T follicular helper cell (primary cell): ENCODE results near the gene PYM1.
"Not testable (repeated sequence)": the region's sequence is repeated elsewhere in the genome, so short reads cannot be mapped to it uniquely, and the experiment has no call there.

Experiments used
- DNase-seq: peaks from one replicate; pipeline ENCODE4 v3.0.0-alpha.2; 2020; ENCODE audit warnings: low read depth

Gene PYM1

DNA sequence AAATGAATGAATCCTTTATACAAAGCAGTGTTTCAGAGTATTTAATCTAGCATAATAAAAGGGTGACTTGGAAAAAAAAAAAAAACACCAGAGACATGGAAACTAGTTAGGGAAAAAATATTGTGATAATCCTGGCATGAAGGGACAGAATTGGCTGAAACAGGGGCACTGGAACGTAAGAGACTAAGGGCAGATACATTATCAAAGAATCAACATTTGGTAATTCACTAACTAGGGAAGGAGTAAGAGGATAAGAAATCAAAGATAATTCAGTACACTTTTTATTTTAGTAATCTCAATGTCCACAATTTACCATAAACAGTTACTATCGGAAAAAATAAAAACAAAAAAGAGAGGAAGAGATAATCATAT, 18.2 kb downstream of the PYM1 start:
- no peak for DNase-seq

DNA sequence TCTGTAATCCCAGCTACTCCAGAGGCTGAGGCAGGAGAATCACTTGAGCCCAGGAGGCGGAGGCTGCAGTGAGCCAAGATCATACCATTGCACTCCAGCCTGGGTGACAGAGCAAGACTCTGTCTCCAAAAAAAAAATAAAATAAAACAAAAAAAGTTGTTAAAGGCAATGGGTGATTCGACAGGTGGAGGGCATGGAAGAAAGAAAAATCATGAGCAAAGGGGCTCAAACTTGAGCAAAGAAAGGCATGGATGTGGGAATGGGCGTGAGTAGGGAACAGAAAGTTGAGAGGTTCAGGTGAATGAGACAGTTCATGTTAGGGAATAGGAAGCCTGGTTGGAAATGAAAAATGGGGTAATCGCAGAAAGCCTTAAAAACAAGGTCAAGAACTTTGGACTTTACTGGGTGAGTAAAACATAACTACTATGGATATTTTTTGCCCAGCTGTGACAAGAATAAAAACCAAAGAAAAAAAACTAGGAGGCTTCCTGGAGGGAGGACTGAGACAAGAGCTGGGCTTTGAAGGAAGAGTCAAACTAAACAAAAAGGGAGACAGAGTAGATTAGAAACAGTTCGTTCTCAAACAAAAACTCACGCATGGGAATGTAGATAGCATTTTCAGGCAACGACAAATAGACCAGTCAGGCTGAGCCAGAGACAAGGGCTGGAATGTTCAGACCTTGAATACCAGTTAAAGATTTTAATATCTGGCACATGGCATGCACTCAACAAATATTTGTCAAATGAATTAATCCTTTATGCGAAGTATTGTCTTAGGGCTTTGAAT, 18.8 kb downstream of the PYM1 start:
- no peak for DNase-seq

DNA sequence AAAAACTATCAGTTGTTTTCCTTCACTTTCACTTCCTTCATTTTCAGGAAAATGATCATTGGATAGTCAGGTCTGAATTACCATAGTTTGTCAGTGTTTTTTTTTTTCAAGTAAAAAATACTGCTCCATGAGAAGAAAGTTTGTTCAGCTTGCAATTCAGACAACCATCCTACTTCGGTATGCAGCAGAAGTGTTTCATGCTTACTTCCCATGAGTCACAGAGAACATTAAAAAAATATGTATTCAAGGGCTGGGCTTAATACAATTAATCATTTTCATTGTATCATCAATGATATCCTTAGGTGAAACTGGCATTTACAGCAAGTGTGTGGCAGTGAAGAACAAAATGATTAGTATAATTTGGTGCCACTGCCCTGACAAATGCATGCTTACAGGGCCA, 21.6 kb downstream of the PYM1 start:
- no peak for DNase-seq

DNA sequence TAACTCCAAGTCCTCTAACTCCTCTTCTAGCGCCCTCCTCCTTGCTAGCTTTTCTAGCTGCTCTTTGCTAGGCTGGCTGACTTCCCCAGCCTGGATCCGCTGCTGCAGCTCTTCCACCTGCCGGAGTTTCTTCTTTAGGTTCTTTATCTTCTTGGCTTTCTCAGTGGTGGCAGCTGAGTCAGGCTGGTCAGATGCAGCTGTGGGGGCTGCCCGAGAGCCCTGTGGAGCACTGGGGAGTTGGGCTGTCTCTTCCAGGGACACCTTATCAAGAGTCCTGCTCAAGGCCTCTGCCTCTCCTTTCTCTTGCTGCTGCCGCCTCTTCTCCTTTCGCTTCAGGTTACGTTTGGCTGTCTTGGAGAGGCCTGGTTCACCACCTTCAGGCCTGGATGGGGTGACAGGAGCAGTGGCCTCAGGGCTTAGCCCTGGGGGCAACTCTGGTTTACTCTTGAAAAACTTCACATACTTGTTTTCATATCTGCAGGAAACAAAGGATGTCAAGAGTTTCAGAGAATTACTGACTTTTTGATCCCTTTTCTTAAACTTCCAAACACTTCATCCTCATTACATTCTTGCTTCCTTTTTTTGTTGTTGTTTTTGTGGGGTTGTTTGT, 25.7 kb downstream of the PYM1 start:
- DNase-seq, result no peak

DNA sequence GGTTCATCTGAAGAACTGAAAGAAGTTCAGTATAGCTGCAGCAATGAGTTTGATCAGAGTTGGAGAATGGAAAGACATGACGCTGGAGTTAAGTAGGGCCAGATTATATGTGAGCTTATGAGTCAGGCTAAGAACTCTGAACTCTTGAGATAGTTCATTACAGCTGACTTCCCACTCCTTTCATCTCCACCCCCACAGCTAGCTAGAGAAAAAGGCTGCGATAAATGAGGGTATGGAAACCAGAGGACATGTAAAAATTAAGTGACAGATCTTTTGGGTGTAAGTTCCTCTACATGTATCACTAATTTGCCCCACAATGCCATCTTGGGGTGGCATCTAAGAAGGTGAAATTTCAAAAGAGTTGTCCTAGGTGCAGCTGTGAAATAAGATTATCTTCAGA, 28.6 kb downstream of the PYM1 start:
- no peak for DNase-seq

DNA sequence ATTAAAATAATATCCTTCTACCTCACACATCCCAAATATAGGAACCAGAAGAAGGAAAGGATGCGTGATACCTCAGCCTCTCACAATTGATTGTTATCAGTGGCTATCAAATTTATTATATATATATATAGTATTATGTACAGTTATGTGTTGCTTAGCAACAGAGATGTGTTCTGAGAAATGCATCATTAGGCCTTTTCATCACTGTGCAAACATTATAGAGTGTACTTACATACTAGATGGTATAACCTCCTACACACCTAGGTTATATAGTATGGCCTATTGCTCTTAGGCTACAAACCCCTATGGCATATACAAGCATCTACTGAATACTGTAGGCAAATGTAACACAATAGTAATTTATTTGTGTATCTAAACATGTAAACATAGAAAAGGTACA, 34.0 kb downstream of the PYM1 start:
- DNase-seq, result no peak

DNA sequence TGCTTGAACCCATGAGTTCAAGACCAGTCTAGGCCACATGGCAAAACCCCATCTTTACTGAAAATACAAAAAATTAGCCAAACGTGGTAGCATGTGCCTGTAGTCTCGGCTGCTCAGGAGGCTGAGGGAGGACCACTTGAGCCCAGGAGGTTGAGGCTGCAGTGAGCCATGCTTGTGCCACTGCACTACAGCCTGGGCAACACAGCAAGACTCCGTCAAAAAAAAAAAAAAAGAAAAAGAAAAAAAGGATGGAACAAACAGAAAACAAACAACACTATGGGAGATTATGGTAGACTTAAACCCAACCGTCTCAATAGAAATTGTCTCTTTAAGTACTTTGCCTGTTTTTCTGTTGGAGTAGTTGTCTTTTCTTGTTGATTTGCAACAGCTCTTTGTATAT, 36.4 kb downstream of the PYM1 start:
- DNase-seq, result no peak

DNA sequence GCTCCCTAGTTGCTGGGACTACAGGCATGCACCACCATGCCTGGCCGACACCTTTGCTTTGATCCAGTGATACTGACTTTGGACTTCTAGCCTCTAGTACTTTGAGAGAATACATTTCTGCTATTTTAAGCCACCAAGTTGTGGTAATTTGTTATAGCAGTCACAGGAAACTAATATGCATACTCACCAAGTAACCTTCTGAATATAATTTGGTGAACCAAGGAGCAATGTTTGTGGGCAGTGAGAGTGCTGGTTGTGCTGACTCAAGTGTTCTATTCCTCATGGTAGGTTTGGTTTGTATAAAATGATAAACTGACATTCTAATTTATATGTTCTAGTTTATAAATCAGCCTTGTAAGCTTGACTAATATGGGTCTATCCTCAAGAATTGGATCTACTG, 42.6 kb downstream of the PYM1 start:
- no peak for DNase-seq

DNA sequence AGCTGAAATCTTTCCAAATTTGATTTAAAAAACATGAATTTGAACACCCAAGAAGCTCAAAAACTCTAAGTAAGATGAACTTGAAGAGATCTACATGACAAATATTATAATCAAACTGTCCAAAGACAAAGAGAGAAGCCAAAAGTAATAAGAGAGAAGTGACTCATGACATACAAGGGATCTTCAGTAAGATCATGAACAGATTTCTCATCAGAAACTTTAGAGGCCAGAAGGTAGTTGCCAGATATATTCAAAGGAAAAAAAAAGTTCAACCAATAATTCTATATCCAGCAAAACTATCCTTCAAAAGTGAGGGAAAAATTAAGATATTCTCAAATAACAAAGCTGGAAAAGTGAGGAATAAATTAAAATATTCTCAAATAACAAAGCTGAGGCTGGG, 49.9 kb downstream of the PYM1 start:
- DNase-seq, result no peak

DNA sequence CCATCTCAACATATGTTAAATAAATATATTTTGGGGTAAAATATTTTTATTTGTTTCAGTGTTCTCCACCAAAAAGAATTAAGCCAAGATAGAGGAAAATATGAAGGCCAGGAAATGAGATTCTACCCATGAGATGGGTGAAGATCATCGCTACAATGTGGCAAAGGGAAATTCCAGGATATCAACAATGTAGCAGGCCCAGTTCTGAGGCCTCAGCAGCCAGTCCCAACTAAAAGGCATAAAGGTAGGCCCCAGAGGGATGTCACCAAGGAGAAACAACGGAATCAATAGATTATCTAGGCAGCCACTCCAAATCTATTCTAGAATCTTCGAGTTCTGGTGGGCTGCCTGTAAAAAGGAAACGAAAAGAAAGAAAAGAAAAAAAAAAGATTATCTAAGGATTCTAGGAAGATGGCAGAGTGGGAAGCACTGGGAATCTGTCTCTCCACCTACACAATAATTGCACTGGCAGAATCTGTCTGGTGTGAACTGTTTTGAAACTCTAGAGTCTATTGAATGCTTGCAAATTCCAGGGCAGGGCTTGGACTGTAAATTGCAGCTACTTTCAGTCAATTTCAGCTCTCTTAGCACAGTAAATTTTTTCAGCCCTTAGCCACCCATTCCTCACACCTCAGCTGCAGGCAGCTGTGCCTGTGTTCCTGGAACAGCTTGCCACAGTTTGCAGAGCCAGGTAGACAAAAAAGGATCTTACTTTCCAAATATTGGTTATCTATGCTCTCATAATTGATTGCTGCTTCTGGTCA, 51.8 kb downstream of the PYM1 start:
- no peak for DNase-seq

DNA sequence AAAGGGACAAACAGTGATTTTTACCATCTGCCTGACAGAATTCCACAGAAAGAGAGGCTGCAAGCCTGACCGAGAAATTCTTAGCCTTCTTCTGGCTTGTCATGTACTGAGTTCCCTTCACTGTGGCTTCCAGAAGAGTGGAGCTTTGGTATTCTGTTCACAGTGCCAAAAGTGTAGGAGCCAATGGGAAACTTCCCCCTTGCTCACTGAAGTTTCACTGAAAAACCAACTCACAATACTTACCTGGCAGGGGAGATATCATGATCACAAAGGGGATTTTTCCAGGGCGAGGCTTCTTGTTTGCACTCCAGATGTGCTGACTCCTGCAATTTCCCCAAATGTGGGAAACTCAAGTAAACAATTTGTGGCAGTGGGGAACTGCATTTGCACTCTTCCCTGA, 53.3 kb downstream of the PYM1 start:
- no peak for DNase-seq

DNA sequence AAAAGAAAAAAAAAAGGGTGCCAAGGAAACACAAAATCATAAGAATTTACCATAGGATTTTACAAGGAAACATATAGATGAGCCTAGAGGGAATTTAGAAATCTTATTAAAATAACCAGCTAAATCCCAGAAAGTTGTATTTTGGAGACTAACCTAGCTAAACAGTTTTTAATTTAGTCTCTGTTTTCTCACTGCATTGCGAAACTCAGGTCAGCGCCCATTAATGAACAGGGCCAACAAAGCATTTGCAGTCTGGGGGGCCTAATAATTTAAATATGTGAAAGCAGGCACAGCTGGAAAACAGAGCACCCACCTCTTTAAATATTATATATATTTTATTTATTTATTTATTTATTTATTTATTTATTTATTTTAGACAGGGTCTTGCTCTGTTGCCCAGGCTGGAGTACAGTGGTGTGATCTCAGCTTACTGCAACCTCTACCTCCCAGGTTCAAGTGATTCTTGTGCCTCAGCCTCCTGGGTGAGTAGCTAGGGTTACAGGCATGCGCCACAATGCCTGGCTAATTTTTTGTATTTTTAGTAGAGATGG, 61.2 kb downstream of the PYM1 start:
- DNase-seq, result not testable (repeated sequence)

DNA sequence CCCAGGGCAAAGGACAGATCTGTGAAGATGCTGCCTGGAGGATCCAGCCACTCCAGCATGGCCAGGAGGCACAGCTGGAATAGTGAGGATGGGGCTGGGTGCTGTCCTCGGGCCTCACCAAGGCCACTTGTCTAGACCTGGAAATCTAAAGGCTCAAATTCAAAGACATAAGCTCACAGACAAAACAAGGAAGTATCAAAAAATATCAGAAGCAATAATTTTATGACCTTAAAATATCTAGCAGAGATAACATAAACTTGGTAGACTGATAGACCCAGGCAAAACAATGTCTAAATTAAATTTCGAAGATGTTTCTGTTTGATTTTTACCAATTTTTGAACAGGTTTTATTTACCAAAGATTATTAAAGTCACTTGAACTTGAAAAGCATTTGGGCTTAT, 62.4 kb downstream of the PYM1 start:
- DNase-seq, result no peak

DNA sequence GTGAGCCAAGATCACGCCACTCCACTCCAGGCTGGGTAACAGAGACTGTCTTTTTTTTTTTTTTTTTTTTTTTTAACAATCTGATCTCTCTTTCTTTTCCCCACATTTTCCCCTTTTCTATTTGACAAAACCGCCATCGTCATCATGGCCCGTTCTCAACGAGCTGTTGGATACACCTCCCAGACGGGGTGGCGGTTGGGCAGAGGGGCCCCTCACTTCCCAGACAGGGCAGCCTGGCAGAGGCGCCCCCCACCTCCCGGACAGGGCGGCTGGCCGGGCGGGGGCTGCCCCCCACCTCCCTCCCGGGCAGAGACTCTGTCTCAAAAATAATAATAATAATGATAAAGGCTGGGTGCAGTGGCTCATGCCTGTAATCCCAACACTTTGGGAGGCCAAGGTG, 64.8 kb downstream of the PYM1 start:
- not testable (repeated sequence) for DNase-seq

DNA sequence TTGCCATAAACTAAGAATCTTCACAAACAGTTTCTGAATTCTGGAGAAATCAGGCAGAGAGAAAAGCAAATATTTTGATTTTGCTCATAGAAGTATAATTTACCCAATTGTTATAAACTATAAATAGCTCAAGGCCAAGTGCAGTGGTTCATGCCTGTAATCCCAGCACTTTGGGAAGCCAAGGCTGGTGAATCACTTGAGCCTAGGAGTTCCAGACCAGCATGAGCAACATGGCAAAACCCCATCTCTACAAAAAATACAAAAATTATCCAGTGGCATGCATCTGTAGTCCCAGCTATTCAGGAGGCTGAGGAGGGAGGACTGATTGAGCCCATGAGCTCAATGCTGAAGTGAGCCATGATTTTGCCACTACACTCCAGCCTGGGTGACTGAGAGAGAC, 65.4 kb downstream of the PYM1 start:
- no peak for DNase-seq

DNA sequence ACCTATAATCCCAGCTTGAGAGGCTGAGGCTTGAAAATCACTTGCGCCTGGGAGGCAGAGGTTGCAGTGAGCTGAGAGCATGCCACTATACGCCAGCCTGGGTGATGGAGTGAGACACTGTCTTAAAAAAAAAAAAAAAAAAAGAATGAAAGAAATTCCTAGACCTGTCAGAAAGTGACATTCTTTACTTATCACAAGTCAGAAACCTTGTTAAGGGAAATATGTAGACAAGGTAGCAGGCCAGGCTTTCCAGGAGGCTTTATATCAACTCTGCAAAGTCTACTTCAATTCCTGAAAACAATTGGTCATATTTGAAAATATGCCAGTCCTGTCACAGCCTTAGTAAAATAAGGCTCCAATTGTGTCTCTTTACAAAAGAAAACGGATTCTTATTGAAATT, 65.8 kb downstream of the PYM1 start:
- DNase-seq, result no peak

DNA sequence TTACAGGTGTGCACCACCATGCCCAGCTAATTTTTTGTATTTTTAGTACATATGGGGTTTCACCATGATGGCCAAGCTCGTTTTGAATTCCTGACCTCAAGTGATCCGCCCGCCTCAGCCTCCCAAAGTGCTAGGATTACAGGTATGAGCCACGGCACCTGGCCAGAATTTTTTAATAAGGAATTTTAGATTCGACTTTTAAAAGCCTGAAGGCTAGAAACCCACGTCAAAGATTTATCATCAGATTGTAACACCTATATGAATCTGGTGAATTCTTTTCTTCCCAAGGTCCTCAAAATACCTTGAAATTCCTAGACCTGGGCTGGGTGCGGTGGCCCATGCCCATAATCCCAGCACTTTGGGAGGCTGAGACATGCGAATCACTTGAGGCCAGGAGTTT, 66.3 kb downstream of the PYM1 start:
- no peak for DNase-seq

DNA sequence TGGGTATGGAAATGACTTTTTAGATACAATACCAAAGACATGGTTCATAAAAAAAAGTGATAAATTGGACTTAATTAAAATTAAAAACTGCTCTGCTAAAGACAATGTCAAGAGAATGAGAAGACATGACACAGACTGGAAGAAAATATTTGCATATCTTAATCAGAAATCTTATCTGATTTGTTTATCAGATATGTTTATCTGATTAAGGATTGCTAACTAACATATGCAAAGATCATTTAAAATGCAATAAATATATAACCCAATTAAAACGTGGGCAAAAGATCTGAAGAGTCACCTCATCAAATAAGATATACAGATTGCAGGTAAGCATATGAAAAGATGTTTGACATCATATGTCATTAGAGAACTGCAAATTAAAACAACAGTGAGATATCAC, 75.0 kb downstream of the PYM1 start:
- no peak for DNase-seq
